ENCODE measurements around the gene EIF2AK3.

DNA sequence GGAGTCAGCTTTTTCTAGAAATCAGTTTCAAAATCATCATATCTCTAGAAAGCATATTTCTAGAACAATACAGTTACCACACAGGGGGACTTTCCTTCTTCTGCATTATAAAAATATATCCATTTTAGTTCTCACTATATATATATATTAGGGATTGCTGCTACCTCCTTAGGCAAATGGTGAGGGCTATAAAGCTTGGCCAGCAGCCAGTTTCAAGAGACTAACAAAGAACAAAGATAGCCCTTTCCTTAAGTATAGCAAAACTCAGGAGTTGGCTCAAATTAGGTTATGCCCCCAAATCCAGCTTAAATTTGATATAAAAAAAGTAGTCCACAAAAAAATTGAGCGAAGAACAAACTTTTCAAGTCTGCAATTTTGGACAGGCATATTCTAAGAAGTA lies 70.0 kb downstream of the EIF2AK3 start:
- TF ChIP-seq POLR2AphosphoS5 (IDR thresholded peaks at IDR 0.05; ENCODE audit: low read depth, low read length) (no peak), CTCF (IDR thresholded peaks at IDR 0.05) (no peak), TCF7L2 (IDR thresholded peaks at IDR 0.05; ENCODE audit: low read depth, low read length) (no peak)
- TF ChIP-seq, protein P1, sequence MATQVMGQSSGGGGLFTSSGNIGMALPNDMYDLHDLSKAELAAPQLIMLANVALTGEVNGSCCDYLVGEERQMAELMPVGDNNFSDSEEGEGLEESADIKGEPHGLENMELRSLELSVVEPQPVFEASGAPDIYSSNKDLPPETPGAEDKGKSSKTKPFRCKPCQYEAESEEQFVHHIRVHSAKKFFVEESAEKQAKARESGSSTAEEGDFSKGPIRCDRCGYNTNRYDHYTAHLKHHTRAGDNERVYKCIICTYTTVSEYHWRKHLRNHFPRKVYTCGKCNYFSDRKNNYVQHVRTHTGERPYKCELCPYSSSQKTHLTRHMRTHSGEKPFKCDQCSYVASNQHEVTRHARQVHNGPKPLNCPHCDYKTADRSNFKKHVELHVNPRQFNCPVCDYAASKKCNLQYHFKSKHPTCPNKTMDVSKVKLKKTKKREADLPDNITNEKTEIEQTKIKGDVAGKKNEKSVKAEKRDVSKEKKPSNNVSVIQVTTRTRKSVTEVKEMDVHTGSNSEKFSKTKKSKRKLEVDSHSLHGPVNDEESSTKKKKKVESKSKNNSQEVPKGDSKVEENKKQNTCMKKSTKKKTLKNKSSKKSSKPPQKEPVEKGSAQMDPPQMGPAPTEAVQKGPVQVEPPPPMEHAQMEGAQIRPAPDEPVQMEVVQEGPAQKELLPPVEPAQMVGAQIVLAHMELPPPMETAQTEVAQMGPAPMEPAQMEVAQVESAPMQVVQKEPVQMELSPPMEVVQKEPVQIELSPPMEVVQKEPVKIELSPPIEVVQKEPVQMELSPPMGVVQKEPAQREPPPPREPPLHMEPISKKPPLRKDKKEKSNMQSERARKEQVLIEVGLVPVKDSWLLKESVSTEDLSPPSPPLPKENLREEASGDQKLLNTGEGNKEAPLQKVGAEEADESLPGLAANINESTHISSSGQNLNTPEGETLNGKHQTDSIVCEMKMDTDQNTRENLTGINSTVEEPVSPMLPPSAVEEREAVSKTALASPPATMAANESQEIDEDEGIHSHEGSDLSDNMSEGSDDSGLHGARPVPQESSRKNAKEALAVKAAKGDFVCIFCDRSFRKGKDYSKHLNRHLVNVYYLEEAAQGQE (IDR thresholded peaks at IDR 0.05; ENCODE audit: insufficient read depth in 1 of 2, low read depth in 2 of 2, low read length in 1 of 2), result no peak

All from Panc1 (cell line).